Esophagus muscularis mucosa (tissue), 3 donors: ENCODE results near the gene CSPG5.

ENCODE experiments used
- CTCF ChIP-seq, 3 experiments: fragments of 200-600 bp in 2 of 3; fragments of 450-650 bp in 1 of 3; sonication (generic) in 2 of 3; IDR thresholded peaks; one replicate each; pipeline ENCODE4 v1.5.1; 2017 to 2019; ENCODE audit warnings: antibody characterized with exemption in 3 of 3, mild to moderate bottlenecking in 2 of 3, moderate library complexity in 1 of 3
- POLR2A ChIP-seq: fragments of 450-650 bp; IDR thresholded peaks from one replicate; pipeline ENCODE4 v1.6.1; 2017; ENCODE audit warnings: antibody characterized with exemption, moderate library complexity, mild to moderate bottlenecking, low read depth

- TF ChIP-seq CTCF (IDR thresholded peaks at IDR 0.05) (no peak), POLR2A (no peak)
Observed at GRCh38 chr3:47523310-47524073, 55.2 kb downstream of the CSPG5 start.
